Heart right ventricle (tissue), 16 donors: ENCODE data around the gene MRPS24. TPM values are rescaled to one million over a fixed set of nuclear protein-coding genes. Genes with fewer than 3 reads are reported as not detected.
A peak's percentile ranks its signal among the peaks of the same experiment; 100 is the strongest.

Experiments used
- ATAC-seq, 8 donors: fragments of 200-7000 bp; cut with Tn5 transposase; one replicate each; pipeline ENCODE4 v1.9.1; 2020; ENCODE audit warnings: mild to moderate bottlenecking in 8 of 8, moderate library complexity in 8 of 8, moderate number of reproducible peaks in 1 of 8
- DNase-seq, 2 donors: peaks; one replicate each; pipeline ENCODE4 v3.0.0-alpha.2; 2020
- H3K27ac ChIP-seq, 10 donors: fragments of 200-600 bp; sonication (generic) in 2 of 10; one replicate each; pipeline versions ENCODE4 v1.5.0 to v1.8.0; 2020 to 2022; ENCODE audit warnings: mild to moderate bottlenecking in 3 of 10
- H3K27me3 ChIP-seq, 7 donors: fragments of 200-600 bp; one replicate each; pipeline ENCODE4 v1.8.0; 2021 to 2022; ENCODE audit warnings: mild to moderate bottlenecking in 2 of 7
- H3K36me3 ChIP-seq, 9 donors: fragments of 200-600 bp; sonication (generic) in 1 of 9; one replicate each; pipeline versions ENCODE4 v1.5.0 to v1.8.0; 2020 to 2022; ENCODE audit warnings: mild to moderate bottlenecking in 2 of 9
- H3K4me1 ChIP-seq, 9 donors: fragments of 200-600 bp; sonication (generic) in 1 of 9; one replicate each; pipeline versions ENCODE4 v1.5.0 to v1.8.0; 2020 to 2022; ENCODE audit warnings: mild to moderate bottlenecking in 4 of 9
- H3K4me3 ChIP-seq, 10 donors: fragments of 200-600 bp; sonication (generic) in 2 of 10; one replicate each; pipeline versions ENCODE4 v1.5.0 to v1.8.0; 2020 to 2022; ENCODE audit warnings: mild to moderate bottlenecking in 7 of 10, moderate library complexity in 2 of 10
- H3K9me3 ChIP-seq, 11 donors: fragments of 200-600 bp in 10 of 11; sonication (generic) in 2 of 11; one replicate each; pipeline versions ENCODE4 v1.5.0 to v1.8.0; 2013 to 2022; ENCODE audit warnings: mild to moderate bottlenecking in 2 of 11, control low read depth in 1 of 11, moderate library complexity in 1 of 11
- CTCF ChIP-seq, 9 donors: fragments of 200-600 bp; sonication (generic) in 2 of 9; IDR thresholded peaks; one replicate each; pipeline versions ENCODE4 v1.5.0 to v1.8.0; 2021 to 2022; ENCODE audit warnings: antibody characterized with exemption in 9 of 9, mild to moderate bottlenecking in 5 of 9, moderate library complexity in 1 of 9
- WGBS, 2 donors: extraction: QIAGEN DNeasy Blood & Tissue Kit; methylation state at CpG; one replicate each; pipeline ENCODE4 v1.1.7; 2013; ENCODE audit warnings: inconsistent platforms in 1 of 2; 5-methylcytosine and 5-hydroxymethylcytosine counted together
- intact Hi-C, 10 donors: fragments of 100-400 bp; cut with DNase I; formaldehyde crosslinking; loops; one replicate each; pipeline versions ENCODE4 v1.11.1 to v1.14.2; 2022
- polyA plus RNA-seq, 2 donors: library from polyadenylated mRNA; stranded (reverse); fragments of 200-250 nt; gene quantifications; one replicate each; pipeline ENCODE4 v1.2.3, GENCODE V29; 2013
- total RNA-seq, 10 donors: library from RNA; stranded (reverse); fragmentation: NEBNext Ultra II Directional in 3 of 10; extraction: Animal tissue kit (Norgen Biotek cat#: 25700) in 3 of 10; gene quantifications; one replicate each; pipeline versions ENCODE4 v1.2.1 to v1.2.4, GENCODE V29; 2021 to 2023
- donor health status: Arrhythmogenic right ventricular cardiomyopathy.
- donor health status: ischemic (EF 13 %, LVEDD 7.1; RV severe dilation, severe dysfunction).
- donor health status: healthy with polysubstance abuse.
- donor health status: DM: no; HTN: yes; CAD: no.
- donor health status: DM: no; HTN: no; CAD: no.
- donor health status: ischemic (EF 25% LVEDD 6.9; RV normal size, moderate dysfunction).
- donor health status: ischemic (EF 25% LVEDD 5.7; RV mildly dilated, moderate dysfunction).
- donor health status: healthy.
- donor health status: DM: yes; HTN: yes; CAD: no.
- donor health status: Ischemic cardiomyopathy.
- donor health status: ischemic (EF 35%, LVEDD 5.7; RV mildly dilated, moderate dysfunction).
- donor health status: nonischemic (EF 11% LVEDD 7.7; RV severe dilation, severe dysfunction).
- donor health status: DM: yes; HTN: yes; CAD: no.
- donor health status: PGD.
- donor health status: ischemic (EF 29% LVEDD 5.4; RV normal size, mild dysfunction).
- donor health status: nonischemic (EF 23%, LVEDD 6.1; RV moderate dilation, normal function).

Gene MRPS24
- total and polyA plus RNA-seq, 12 donors: 124 to 227 (median 157) TPM

- Histone ChIP-seq H3K27ac (no peak overlapping the region), H3K4me3 (no peak overlapping the region), H3K27me3 (no peaks in the 10 kb centered on the region), H3K36me3 (peaks cover 0 to 28% (median 7%) of the 10 kb centered on the region in 9 donors), H3K4me1 (peaks cover 3 to 49% (median 25%) of the 10 kb centered on the region in 9 donors), H3K9me3 (no peaks in the 10 kb centered on the region)
- WGBS, 2 donors: 92 to 94% methylated on average over 6 of the region's 6 CpGs
- ATAC-seq (peak in 2 of 8 donors; percentile 19 to 70), DNase-seq (no peak)
- TF ChIP-seq CTCF (IDR thresholded peaks at IDR 0.05): no peak
- intact Hi-C loops: no loop called here
Measured at GRCh38 chr7:43890468-43890867, 21.2 kb upstream of the MRPS24 start.

- Histone ChIP-seq H3K9me3 (no peaks in the 10 kb centered on the region), H3K27ac (no peak overlapping the region), H3K4me1 (peaks cover 3 to 49% (median 25%) of the 10 kb centered on the region in 9 donors), H3K36me3 (peaks cover 0 to 33% (median 10%) of the 10 kb centered on the region in 9 donors), H3K27me3 (no peaks in the 10 kb centered on the region), H3K4me3 (no peak overlapping the region)
- no peak for TF ChIP-seq CTCF (IDR thresholded peaks at IDR 0.05)
- no peak for DNase-seq
- intact Hi-C loops: no loop called here
- no peak for ATAC-seq
- 69 to 76% methylated on average over 7 of the region's 7 CpGs for WGBS, 2 donors
Measured at GRCh38 chr7:43888993-43889945, 20.0 kb upstream of the MRPS24 start.

GRCh38 chr7:43884617-43885016, 15.3 kb upstream of the MRPS24 start:
- Histone ChIP-seq H3K9me3 (no peaks in the 10 kb centered on the region), H3K27ac (no peak overlapping the region), H3K36me3 (peaks cover 0 to 78% (median 17%) of the 10 kb centered on the region in 9 donors), H3K4me3 (no peak overlapping the region), H3K4me1 (peaks cover 0 to 26% (median 16%) of the 10 kb centered on the region in 9 donors), H3K27me3 (no peaks in the 10 kb centered on the region)
- TF ChIP-seq CTCF (IDR thresholded peaks at IDR 0.05): no peak
- DNase-seq (no peak), ATAC-seq (no peak)
- 76 to 82% methylated on average over 4 of the region's 4 CpGs for WGBS, 2 donors
- intact Hi-C loops: no loop called here

GRCh38 chr7:43884209-43884608, 14.9 kb upstream of the MRPS24 start:
- DNase-seq: no peak
- intact Hi-C loops: no loop called here
- peaks cover 0 to 82% (median 17%) of the 10 kb centered on the region in 9 donors for H3K36me3 ChIP-seq
- peaks cover 0 to 22% (median 14%) of the 10 kb centered on the region in 9 donors for H3K4me1 ChIP-seq
- no peaks in the 10 kb centered on the region for H3K27me3 ChIP-seq
- H3K27ac ChIP-seq: no peak overlapping the region
- no peaks in the 10 kb centered on the region for H3K9me3 ChIP-seq
- no peak for TF ChIP-seq CTCF (IDR thresholded peaks at IDR 0.05)
- WGBS, 2 donors: 81 to 82% methylated on average over 4 of the region's 4 CpGs
- ATAC-seq: peak in 2 of 8 donors; percentile 41 to 43
- H3K4me3 ChIP-seq: no peak overlapping the region
